Measurements from ENCODE around the gene KCNA1.
"Not testable (repeated sequence)": the region's sequence is repeated elsewhere in the genome, so short reads cannot be mapped to it uniquely, and the experiment has no call there.

Gene KCNA1

GRCh38 chr12:4909734-4910501 lies at the start of gene KCNA1:
KCNA1 (plus strand) TSS chr12:4909905; CDS start chr12:4911379, 1,474 bp downstream.
- no peak for DNase-seq

GRCh38 chr12:4860741-4861140 lies 49.0 kb upstream of the KCNA1 start:
- no peak for DNase-seq

- no peak for DNase-seq
Measured at GRCh38 chr12:4862809-4863208, 46.9 kb upstream of the KCNA1 start.

GRCh38 chr12:4864575-4864974 lies 45.1 kb upstream of the KCNA1 start:
- no peak for DNase-seq

- DNase-seq = no peak
Measured at GRCh38 chr12:4865246-4865645, 44.5 kb upstream of the KCNA1 start.

GRCh38 chr12:4866299-4866698 lies 43.4 kb upstream of the KCNA1 start:
- DNase-seq = no peak

GRCh38 chr12:4867384-4867783 lies 42.3 kb upstream of the KCNA1 start:
- no peak for DNase-seq

GRCh38 chr12:4870423-4870822 lies 39.3 kb upstream of the KCNA1 start:
- no peak for DNase-seq

GRCh38 chr12:4871514-4871913 lies 38.2 kb upstream of the KCNA1 start:
- no peak for DNase-seq

GRCh38 chr12:4873947-4874346 lies 35.8 kb upstream of the KCNA1 start:
- no peak for DNase-seq

- DNase-seq = peak; percentile 59
Measured at GRCh38 chr12:4874671-4875070, 35.0 kb upstream of the KCNA1 start.

GRCh38 chr12:4879481-4879880 lies 30.2 kb upstream of the KCNA1 start:
- DNase-seq = not testable (repeated sequence)

GRCh38 chr12:4881266-4882064 lies 28.2 kb upstream of the KCNA1 start:
- no peak for DNase-seq

- no peak for DNase-seq
Measured at GRCh38 chr12:4891866-4892265, 17.8 kb upstream of the KCNA1 start.

GRCh38 chr12:4892418-4892817 lies 17.3 kb upstream of the KCNA1 start:
- DNase-seq = no peak

- DNase-seq = no peak
Measured at GRCh38 chr12:4894019-4894418, 15.7 kb upstream of the KCNA1 start.

- peak; percentile 6 for DNase-seq
Measured at GRCh38 chr12:4899364-4899763, 10.3 kb upstream of the KCNA1 start.

- DNase-seq = no peak
Measured at GRCh38 chr12:4900327-4900726, 9.4 kb upstream of the KCNA1 start.

- DNase-seq = no peak
Measured at GRCh38 chr12:4905316-4905715, 4.4 kb upstream of the KCNA1 start.

GRCh38 chr12:4908684-4909409 lies 858 bp upstream of the KCNA1 start:
- no peak for DNase-seq

- DNase-seq = no peak
Measured at GRCh38 chr12:4909410-4909733, 333 bp upstream of the KCNA1 start.

- no peak for DNase-seq
Measured at GRCh38 chr12:4910502-4911315, 1.0 kb downstream of the KCNA1 start.

Measured in OCI-M1 (cell line).